HepG2 (cell line): ENCODE data around the gene COQ7. TPM values are rescaled to one million over a fixed set of nuclear protein-coding genes. Genes with fewer than 3 reads are reported as not detected.
A peak's percentile ranks its signal among the peaks of the same experiment; 100 is the strongest.

Source experiments
- GATA4 ChIP-seq: sonication (generic); IDR thresholded peaks from 2 replicates; pipeline ENCODE4 v1.6.1; 2016; ENCODE audit warnings: antibody characterized with exemption, low read depth, borderline replicate concordance
- HIVEP1 ChIP-seq: sonication (generic); formaldehyde crosslinking; IDR thresholded peaks from 2 replicates; pipeline ENCODE4 v1.4.0; 2020; ENCODE audit warnings: mild to moderate bottlenecking, missing genetic modification reagents
- IKZF4 ChIP-seq: sonication (generic); formaldehyde crosslinking; IDR thresholded peaks from 2 replicates; pipeline ENCODE4 v1.5.1; 2020; ENCODE audit warnings: borderline replicate concordance, mild to moderate bottlenecking, low read depth, missing genetic modification reagents; ENCODE audit errors: not compliant biosample characterization
- MED1 ChIP-seq: sonication (generic); formaldehyde crosslinking; IDR thresholded peaks from 2 replicates; pipeline ENCODE4 v1.4.0; 2020; ENCODE audit warnings: missing genetic modification reagents
- NFIC ChIP-seq: IDR thresholded peaks from 2 replicates; pipeline ENCODE4 v1.6.1; 2012; ENCODE audit warnings: mild to moderate bottlenecking, low read length, inconsistent platforms
- RFX3 ChIP-seq: IDR thresholded peaks from 2 replicates; pipeline ENCODE4 v1.6.1; 2016; ENCODE audit warnings: missing biosample characterization, missing genetic modification reagents
- SMARCE1 ChIP-seq: fragments of 450-650 bp; IDR thresholded peaks from 2 replicates; pipeline ENCODE4 v1.6.1; 2017; ENCODE audit warnings: borderline replicate concordance
- ZNF138 ChIP-seq: sonication (generic); formaldehyde crosslinking; IDR thresholded peaks from 2 replicates; pipeline ENCODE4 v1.5.0; 2020; ENCODE audit warnings: mild to moderate bottlenecking, low read depth, missing genetic modification reagents
- ZNF260 ChIP-seq: sonication (generic); formaldehyde crosslinking; IDR thresholded peaks from 2 replicates; pipeline ENCODE4 v1.4.0; 2020; ENCODE audit warnings: missing genetic modification reagents, low read depth, mild to moderate bottlenecking, borderline replicate concordance
- ZNF607 ChIP-seq: sonication (generic); formaldehyde crosslinking; IDR thresholded peaks from 2 replicates; pipeline ENCODE4 v1.5.1; 2020; ENCODE audit warnings: missing genetic modification reagents, mild to moderate bottlenecking, borderline replicate concordance
- ZNF614 ChIP-seq: IDR thresholded peaks from 2 replicates; pipeline ENCODE4 v1.6.1; 2018; ENCODE audit warnings: missing biosample characterization, missing genetic modification reagents, inconsistent platforms, borderline replicate concordance
- ZSCAN12 ChIP-seq: sonication (generic); formaldehyde crosslinking; IDR thresholded peaks from 2 replicates; pipeline ENCODE4 v1.9.0; 2021; ENCODE audit warnings: mild to moderate bottlenecking, missing genetic modification reagents
- polyA plus RNA-seq, 8 experiments: library from polyadenylated mRNA; depleted of rRNA in 3 of 8; stranded (reverse) in 7 of 8; unstranded in 1 of 8; fragments of >200 nt; fragmentation: Illumina TruSeq in 4 of 8; extraction: Trizol in 4 of 8; gene quantifications; 2 replicates each; pipeline versions ENCODE4 v1.2.1 to v1.2.3, GENCODE V29; 2011 to 2016; ENCODE audit warnings: low read depth in 4 of 8, missing spikeins in 1 of 8, mixed read lengths in 1 of 8; ENCODE audit not compliant: insufficient read depth in 1 of 8
- total RNA-seq, 5 experiments: library from RNA; depleted of rRNA; stranded (reverse); fragments of >200 nt; fragmentation: Illumina TruSeq; extraction: Trizol; gene quantifications; 2 replicates each; pipeline ENCODE4 v1.2.3, GENCODE V29; 2016; ENCODE audit warnings: low read depth in 1 of 5
- TF ChIP-seq, protein P1 (sequence below): sonication (generic); formaldehyde crosslinking; IDR thresholded peaks from 2 replicates; pipeline ENCODE4 v1.8.0; 2022; ENCODE audit warnings: low read depth, missing genetic modification reagents
- TF ChIP-seq, protein P2 (sequence below): sonication (generic); formaldehyde crosslinking; IDR thresholded peaks from 2 replicates; pipeline ENCODE4 v1.4.0; 2020; ENCODE audit warnings: missing genetic modification reagents, borderline replicate concordance
- TF ChIP-seq, protein P3 (sequence below): sonication (generic); formaldehyde crosslinking; IDR thresholded peaks from 2 replicates; pipeline ENCODE4 v1.4.0; 2020; ENCODE audit warnings: mild to moderate bottlenecking, missing genetic modification reagents, borderline replicate concordance
- TF ChIP-seq, protein P4 (sequence below): sonication (generic); formaldehyde crosslinking; IDR thresholded peaks from 2 replicates; pipeline ENCODE4 v1.5.0; 2020; ENCODE audit warnings: mild to moderate bottlenecking, missing genetic modification reagents
- TF ChIP-seq, protein P5 (sequence below): sonication (generic); formaldehyde crosslinking; IDR thresholded peaks from 2 replicates; pipeline ENCODE4 v1.5.1; 2020; ENCODE audit warnings: missing genetic modification reagents, mild to moderate bottlenecking, borderline replicate concordance
- TF ChIP-seq, protein P6 (sequence below): IDR thresholded peaks from 2 replicates; pipeline ENCODE4 v1.6.1; 2016; ENCODE audit warnings: control low read depth

Gene COQ7
- total and polyA plus RNA-seq, 2 of the 13 experiments (the other 11 are each of a cell fraction or from before 2014, with no cell fraction given), result 20.1 to 45.7 TPM

DNA sequence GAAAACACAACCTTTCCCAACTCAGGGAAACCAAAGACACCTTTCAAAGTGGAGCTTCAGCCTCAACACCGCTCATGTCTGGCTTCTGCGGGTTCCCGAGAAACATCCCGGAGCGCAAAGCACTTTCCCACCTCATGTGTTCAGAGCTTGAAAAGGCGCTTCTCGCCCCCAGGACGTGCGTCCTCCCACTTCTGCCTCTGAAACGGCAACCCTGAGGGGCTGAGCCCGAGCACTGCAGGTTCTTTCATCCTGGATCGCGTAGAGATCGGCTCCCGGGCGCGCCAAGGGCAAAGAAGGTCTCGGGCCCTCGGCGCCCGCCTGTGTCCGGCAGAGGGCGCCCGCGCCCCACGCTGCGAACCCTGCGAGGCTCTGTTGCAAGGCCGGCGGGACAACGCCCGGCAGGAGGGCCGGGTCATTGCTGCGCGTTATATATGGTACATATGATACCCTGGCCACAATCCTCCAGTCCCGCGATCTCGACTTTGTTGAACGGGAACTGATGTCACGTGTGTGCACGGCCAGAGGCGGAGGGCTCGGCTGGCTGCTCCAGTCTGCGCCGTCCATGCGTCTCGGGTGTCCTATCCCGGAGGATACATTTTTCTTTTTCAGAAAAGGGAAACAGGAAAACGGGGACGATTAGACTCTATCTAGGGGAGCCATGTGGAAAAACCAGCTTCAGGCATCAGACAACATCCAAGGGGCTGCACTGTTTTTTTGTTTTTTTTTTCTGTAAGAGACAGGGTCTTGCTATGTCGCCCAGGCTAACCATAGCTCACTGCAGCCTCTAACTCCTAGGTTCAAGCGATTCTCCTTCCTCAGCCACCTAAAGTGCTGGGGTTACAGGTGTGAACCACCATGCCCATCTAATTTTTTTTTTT lies 19.1 kb downstream of the COQ7 start (continued):
- TF ChIP-seq, protein P1, sequence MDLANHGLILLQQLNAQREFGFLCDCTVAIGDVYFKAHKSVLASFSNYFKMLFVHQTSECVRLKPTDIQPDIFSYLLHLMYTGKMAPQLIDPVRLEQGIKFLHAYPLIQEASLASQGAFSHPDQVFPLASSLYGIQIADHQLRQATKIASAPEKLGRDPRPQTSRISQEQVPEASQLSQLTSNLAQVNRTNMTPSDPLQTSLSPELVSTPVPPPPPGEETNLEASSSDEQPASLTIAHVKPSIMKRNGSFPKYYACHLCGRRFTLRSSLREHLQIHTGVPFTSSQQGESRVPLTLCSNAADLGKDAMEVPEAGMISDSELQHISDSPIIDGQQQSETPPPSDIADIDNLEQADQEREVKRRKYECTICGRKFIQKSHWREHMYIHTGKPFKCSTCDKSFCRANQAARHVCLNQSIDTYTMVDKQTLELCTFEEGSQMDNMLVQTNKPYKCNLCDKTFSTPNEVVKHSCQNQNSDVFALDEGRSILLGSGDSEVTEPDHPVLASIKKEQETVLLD (CRISPR knock-in tag), result no peak
- TF ChIP-seq ZNF614 (peak; percentile 86), ZNF260 (CRISPR knock-in tag) (no peak), ZSCAN12 (CRISPR knock-in tag) (peak; percentile 76; the same call in 1 of the 2 replicates), HIVEP1 (CRISPR knock-in tag) (peak; percentile 90), NFIC (no peak), MED1 (CRISPR knock-in tag) (peak; percentile 82), ZNF607 (CRISPR knock-in tag) (peak; percentile 51; the same call in 1 of the 2 replicates), SMARCE1 (no peak), IKZF4 (CRISPR knock-in tag) (peak; percentile 28), RFX3 (CRISPR knock-in tag) (no peak; the same call in 1 of the 2 replicates), GATA4 (no peak), ZNF138 (no peak; the same call in 1 of the 2 replicates)
- TF ChIP-seq, protein P2, sequence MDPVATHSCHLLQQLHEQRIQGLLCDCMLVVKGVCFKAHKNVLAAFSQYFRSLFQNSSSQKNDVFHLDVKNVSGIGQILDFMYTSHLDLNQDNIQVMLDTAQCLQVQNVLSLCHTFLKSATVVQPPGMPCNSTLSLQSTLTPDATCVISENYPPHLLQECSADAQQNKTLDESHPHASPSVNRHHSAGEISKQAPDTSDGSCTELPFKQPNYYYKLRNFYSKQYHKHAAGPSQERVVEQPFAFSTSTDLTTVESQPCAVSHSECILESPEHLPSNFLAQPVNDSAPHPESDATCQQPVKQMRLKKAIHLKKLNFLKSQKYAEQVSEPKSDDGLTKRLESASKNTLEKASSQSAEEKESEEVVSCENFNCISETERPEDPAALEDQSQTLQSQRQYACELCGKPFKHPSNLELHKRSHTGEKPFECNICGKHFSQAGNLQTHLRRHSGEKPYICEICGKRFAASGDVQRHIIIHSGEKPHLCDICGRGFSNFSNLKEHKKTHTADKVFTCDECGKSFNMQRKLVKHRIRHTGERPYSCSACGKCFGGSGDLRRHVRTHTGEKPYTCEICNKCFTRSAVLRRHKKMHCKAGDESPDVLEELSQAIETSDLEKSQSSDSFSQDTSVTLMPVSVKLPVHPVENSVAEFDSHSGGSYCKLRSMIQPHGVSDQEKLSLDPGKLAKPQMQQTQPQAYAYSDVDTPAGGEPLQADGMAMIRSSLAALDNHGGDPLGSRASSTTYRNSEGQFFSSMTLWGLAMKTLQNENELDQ, result no peak
- TF ChIP-seq, protein P3, sequence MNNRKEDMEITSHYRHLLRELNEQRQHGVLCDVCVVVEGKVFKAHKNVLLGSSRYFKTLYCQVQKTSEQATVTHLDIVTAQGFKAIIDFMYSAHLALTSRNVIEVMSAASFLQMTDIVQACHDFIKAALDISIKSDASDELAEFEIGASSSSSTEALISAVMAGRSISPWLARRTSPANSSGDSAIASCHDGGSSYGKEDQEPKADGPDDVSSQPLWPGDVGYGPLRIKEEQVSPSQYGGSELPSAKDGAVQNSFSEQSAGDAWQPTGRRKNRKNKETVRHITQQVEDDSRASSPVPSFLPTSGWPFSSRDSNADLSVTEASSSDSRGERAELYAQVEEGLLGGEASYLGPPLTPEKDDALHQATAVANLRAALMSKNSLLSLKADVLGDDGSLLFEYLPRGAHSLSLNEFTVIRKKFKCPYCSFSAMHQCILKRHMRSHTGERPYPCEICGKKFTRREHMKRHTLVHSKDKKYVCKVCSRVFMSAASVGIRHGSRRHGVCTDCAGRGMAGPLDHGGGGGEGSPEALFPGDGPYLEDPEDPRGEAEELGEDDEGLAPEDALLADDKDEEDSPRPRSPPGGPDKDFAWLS (CRISPR knock-in tag), result no peak
- TF ChIP-seq, protein P4, sequence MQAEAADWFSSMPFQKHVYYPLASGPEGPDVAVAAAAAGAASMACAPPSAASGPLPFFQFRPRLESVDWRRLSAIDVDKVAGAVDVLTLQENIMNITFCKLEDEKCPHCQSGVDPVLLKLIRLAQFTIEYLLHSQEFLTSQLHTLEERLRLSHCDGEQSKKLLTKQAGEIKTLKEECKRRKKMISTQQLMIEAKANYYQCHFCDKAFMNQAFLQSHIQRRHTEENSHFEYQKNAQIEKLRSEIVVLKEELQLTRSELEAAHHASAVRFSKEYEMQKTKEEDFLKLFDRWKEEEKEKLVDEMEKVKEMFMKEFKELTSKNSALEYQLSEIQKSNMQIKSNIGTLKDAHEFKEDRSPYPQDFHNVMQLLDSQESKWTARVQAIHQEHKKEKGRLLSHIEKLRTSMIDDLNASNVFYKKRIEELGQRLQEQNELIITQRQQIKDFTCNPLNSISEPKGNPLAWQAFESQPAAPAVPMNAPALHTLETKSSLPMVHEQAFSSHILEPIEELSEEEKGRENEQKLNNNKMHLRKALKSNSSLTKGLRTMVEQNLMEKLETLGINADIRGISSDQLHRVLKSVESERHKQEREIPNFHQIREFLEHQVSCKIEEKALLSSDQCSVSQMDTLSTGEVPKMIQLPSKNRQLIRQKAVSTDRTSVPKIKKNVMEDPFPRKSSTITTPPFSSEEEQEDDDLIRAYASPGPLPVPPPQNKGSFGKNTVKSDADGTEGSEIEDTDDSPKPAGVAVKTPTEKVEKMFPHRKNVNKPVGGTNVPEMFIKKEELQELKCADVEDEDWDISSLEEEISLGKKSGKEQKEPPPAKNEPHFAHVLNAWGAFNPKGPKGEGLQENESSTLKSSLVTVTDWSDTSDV (CRISPR knock-in tag), result peak; percentile 96
- TF ChIP-seq, protein P5, sequence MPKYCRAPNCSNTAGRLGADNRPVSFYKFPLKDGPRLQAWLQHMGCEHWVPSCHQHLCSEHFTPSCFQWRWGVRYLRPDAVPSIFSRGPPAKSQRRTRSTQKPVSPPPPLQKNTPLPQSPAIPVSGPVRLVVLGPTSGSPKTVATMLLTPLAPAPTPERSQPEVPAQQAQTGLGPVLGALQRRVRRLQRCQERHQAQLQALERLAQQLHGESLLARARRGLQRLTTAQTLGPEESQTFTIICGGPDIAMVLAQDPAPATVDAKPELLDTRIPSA, result no peak
- TF ChIP-seq, protein P6, sequence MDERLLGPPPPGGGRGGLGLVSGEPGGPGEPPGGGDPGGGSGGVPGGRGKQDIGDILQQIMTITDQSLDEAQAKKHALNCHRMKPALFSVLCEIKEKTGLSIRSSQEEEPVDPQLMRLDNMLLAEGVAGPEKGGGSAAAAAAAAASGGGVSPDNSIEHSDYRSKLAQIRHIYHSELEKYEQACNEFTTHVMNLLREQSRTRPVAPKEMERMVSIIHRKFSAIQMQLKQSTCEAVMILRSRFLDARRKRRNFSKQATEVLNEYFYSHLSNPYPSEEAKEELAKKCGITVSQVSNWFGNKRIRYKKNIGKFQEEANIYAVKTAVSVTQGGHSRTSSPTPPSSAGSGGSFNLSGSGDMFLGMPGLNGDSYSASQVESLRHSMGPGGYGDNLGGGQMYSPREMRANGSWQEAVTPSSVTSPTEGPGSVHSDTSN (CRISPR knock-in tag), result no peak
